Neural progenitor cell (in vitro differentiated cells): ENCODE measurements around the gene MGRN1. TPM values are rescaled to one million over a fixed set of nuclear protein-coding genes. Genes with fewer than 3 reads are reported as not detected.

Source experiments
- DNase-seq: peaks from one replicate; pipeline ENCODE4 v3.0.0-alpha.2; 2016; ENCODE audit warnings: low spot score
- H2AFZ ChIP-seq: fragments of 200-600 bp; sonication (generic); replicated peaks from 2 replicates; pipeline ENCODE4 v1.6.1; 2016; ENCODE audit warnings: antibody characterized with exemption
- H3F3A ChIP-seq: fragments of 200-600 bp; sonication (generic); 2 replicates; pipeline ENCODE4 v1.6.1; 2016; ENCODE audit warnings: antibody characterized with exemption, low read depth
- H3K27ac ChIP-seq: fragments of 200-600 bp; sonication (generic); 2 replicates; pipeline ENCODE4 v1.5.1; 2016; ENCODE audit warnings: mild to moderate bottlenecking
- H3K27me3 ChIP-seq: fragments of 200-600 bp; sonication (generic); 2 replicates; pipeline ENCODE4 v1.6.1; 2016; ENCODE audit warnings: mild to moderate bottlenecking, moderate library complexity
- H3K36me3 ChIP-seq: fragments of 200-600 bp; sonication (generic); 2 replicates; pipeline ENCODE4 v1.5.1; 2016
- H3K4me1 ChIP-seq: fragments of 200-600 bp; sonication (generic); 2 replicates; pipeline ENCODE4 v1.6.1; 2016; ENCODE audit warnings: mixed run types
- H3K4me2 ChIP-seq: fragments of 200-600 bp; sonication (generic); 2 replicates; pipeline ENCODE4 v1.6.1; 2016
- H3K4me3 ChIP-seq: fragments of 200-600 bp; sonication (generic); 2 replicates; pipeline ENCODE4 v1.5.1; 2016
- H3K79me2 ChIP-seq: fragments of 200-600 bp; sonication (generic); 2 replicates; pipeline ENCODE4 v1.6.1; 2016; ENCODE audit warnings: low read depth
- H3K9ac ChIP-seq: fragments of 200-600 bp; sonication (generic); 2 replicates; pipeline ENCODE4 v1.6.1; 2016
- H3K9me3 ChIP-seq: fragments of 200-600 bp; sonication (generic); 2 replicates; pipeline ENCODE4 v1.5.1; 2016; ENCODE audit warnings: low read depth
- H4K20me1 ChIP-seq: fragments of 200-600 bp; sonication (generic); 2 replicates; pipeline ENCODE4 v1.6.1; 2016; ENCODE audit warnings: low read depth
- H3K27ac Mint-ChIP-seq: 3 replicates; pipeline ENCODE4 v1.8.0; 2021; ENCODE audit warnings: mixed read lengths
- H3K27me3 Mint-ChIP-seq: 2 replicates; pipeline ENCODE4 v1.8.0; 2022; ENCODE audit warnings: low read depth, mild to moderate bottlenecking, inconsistent platforms, moderate library complexity, mixed read lengths; ENCODE audit not compliant: insufficient read depth
- H3K36me3 Mint-ChIP-seq: 3 replicates; pipeline ENCODE4 v1.8.0; 2021; ENCODE audit warnings: mixed read lengths
- H3K4me1 Mint-ChIP-seq: 3 replicates; pipeline ENCODE4 v1.8.0; 2021; ENCODE audit warnings: mixed read lengths
- H3K4me3 Mint-ChIP-seq: 3 replicates; pipeline ENCODE4 v1.8.0; 2021; ENCODE audit warnings: mild to moderate bottlenecking, moderate library complexity, mixed read lengths
- H3K9me3 Mint-ChIP-seq: 3 replicates; pipeline ENCODE4 v1.8.0; 2020; ENCODE audit warnings: mixed read lengths
- CTCF ChIP-seq: fragments of 200-600 bp; sonication (generic); IDR thresholded peaks from 2 replicates; pipeline ENCODE4 v1.5.1; 2017; ENCODE audit warnings: antibody characterized with exemption, mild to moderate bottlenecking
- EZH2 ChIP-seq: fragments of 200-600 bp; sonication (generic); IDR thresholded peaks from 2 replicates; pipeline ENCODE4 v1.6.1; 2017; ENCODE audit warnings: antibody characterized with exemption, mild to moderate bottlenecking, moderate library complexity
- EZH2phosphoT487 ChIP-seq: fragments of 200-600 bp; sonication (generic); IDR thresholded peaks from 2 replicates; pipeline ENCODE4 v1.6.1; 2017; ENCODE audit warnings: antibody characterized with exemption
- total RNA-seq: library from RNA; depleted of rRNA; stranded (reverse); fragments of >200 nt; gene quantifications from 2 replicates; pipeline ENCODE4 v1.2.3, GENCODE V29; 2015; ENCODE audit warnings: low replicate concordance

Gene MGRN1
- total RNA-seq, 1 donor from 2014 or later, result 17.5 TPM

GRCh38 chr16:4640572-4641305 lies 16.1 kb downstream of the MGRN1 start:
- Mint-ChIP-seq H3K36me3 (peaks cover 15% of the 10 kb centered on the region), H3K9me3 (no peaks in the 10 kb centered on the region), H3K4me3 (no peak overlapping the region), H3K27ac (no peak overlapping the region), H3K27me3 (peaks cover 6% of the 10 kb centered on the region), H3K4me1 (peaks cover 10% of the 10 kb centered on the region)
- H3K27me3 ChIP-seq, result no peaks in the 10 kb centered on the region
- no peaks in the 10 kb centered on the region for H3K9me3 ChIP-seq
- H3K36me3 ChIP-seq, result no peaks in the 10 kb centered on the region
- no peaks in the 10 kb centered on the region for H3K4me1 ChIP-seq
- peaks cover 85% of the 10 kb centered on the region for H3K79me2 ChIP-seq
- no peak overlapping the region for H3K4me2 ChIP-seq
- no peak overlapping the region for H3K27ac ChIP-seq
- peaks cover 2% of the 10 kb centered on the region for H3F3A ChIP-seq
- no peak overlapping the region for H2AFZ ChIP-seq
- H4K20me1 ChIP-seq, result peaks cover 61% of the 10 kb centered on the region
- DNase-seq, result no peak
- no peak for TF ChIP-seq EZH2phosphoT487
- TF ChIP-seq EZH2, result no peak
- no peak for TF ChIP-seq CTCF
- H3K4me3 ChIP-seq, result no peak overlapping the region
- no peak overlapping the region for H3K9ac ChIP-seq

GRCh38 chr16:4641306-4641687 lies 16.7 kb downstream of the MGRN1 start:
- no peak overlapping the region for H3K4me3 ChIP-seq
- no peak overlapping the region for H3K9ac ChIP-seq
- Mint-ChIP-seq H3K27ac (no peak overlapping the region), H3K4me3 (no peak overlapping the region), H3K36me3 (peaks cover 13% of the 10 kb centered on the region), H3K4me1 (peaks cover 8% of the 10 kb centered on the region), H3K27me3 (peaks cover 6% of the 10 kb centered on the region), H3K9me3 (no peaks in the 10 kb centered on the region)
- H3K9me3 ChIP-seq, result no peaks in the 10 kb centered on the region
- no peaks in the 10 kb centered on the region for H3K36me3 ChIP-seq
- no peak overlapping the region for H2AFZ ChIP-seq
- peaks cover 86% of the 10 kb centered on the region for H3K79me2 ChIP-seq
- no peak overlapping the region for H3K27ac ChIP-seq
- H3F3A ChIP-seq, result peaks cover 2% of the 10 kb centered on the region
- TF ChIP-seq EZH2phosphoT487 (no peak), EZH2 (no peak), CTCF (no peak)
- H3K4me1 ChIP-seq, result no peaks in the 10 kb centered on the region
- H3K4me2 ChIP-seq, result no peak overlapping the region
- DNase-seq, result no peak
- H4K20me1 ChIP-seq, result peaks cover 55% of the 10 kb centered on the region
- no peaks in the 10 kb centered on the region for H3K27me3 ChIP-seq

GRCh38 chr16:4641895-4642294 lies 17.3 kb downstream of the MGRN1 start:
- Mint-ChIP-seq H3K27me3 (peaks cover 4% of the 10 kb centered on the region), H3K36me3 (peaks cover 9% of the 10 kb centered on the region), H3K4me1 (peaks cover 6% of the 10 kb centered on the region), H3K27ac (no peak overlapping the region), H3K9me3 (no peaks in the 10 kb centered on the region), H3K4me3 (no peak overlapping the region)
- H3F3A ChIP-seq, result peaks cover 2% of the 10 kb centered on the region
- no peaks in the 10 kb centered on the region for H3K4me1 ChIP-seq
- H3K4me3 ChIP-seq, result no peak overlapping the region
- no peaks in the 10 kb centered on the region for H3K36me3 ChIP-seq
- no peak for DNase-seq
- H2AFZ ChIP-seq, result no peak overlapping the region
- H3K9ac ChIP-seq, result no peak overlapping the region
- H3K9me3 ChIP-seq, result no peaks in the 10 kb centered on the region
- H3K27me3 ChIP-seq, result no peaks in the 10 kb centered on the region
- no peak overlapping the region for H3K27ac ChIP-seq
- TF ChIP-seq CTCF (no peak), EZH2 (no peak), EZH2phosphoT487 (no peak)
- peaks cover 86% of the 10 kb centered on the region for H3K79me2 ChIP-seq
- peaks cover 50% of the 10 kb centered on the region for H4K20me1 ChIP-seq
- no peak overlapping the region for H3K4me2 ChIP-seq
